Retinal pigment epithelial cell (primary cell): ENCODE data around the gene MRPL55.

Experiments used
- DNase-seq: peaks from one replicate; pipeline ENCODE4 v3.0.0-alpha.2; 2010; ENCODE audit warnings: low read depth
- H3K4me3 ChIP-seq: 2 replicates; pipeline ENCODE4 v1.5.1; 2011; ENCODE audit warnings: mild to moderate bottlenecking, low read length, control low read depth, moderate library complexity
- CTCF ChIP-seq: conservative IDR thresholded peaks from 2 replicates; pipeline ENCODE4 v1.5.1; 2011; ENCODE audit warnings: low read depth, low read length, control low read depth, inconsistent platforms

MRPL55 gene

GRCh38 chr1:228154670-228155571 is 45.8 kb upstream of the MRPL55 start:
- H3K4me3 ChIP-seq, result no peak overlapping the region
- DNase-seq, result no peak
- no peak for TF ChIP-seq CTCF

GRCh38 chr1:228154021-228154669 is 45.0 kb upstream of the MRPL55 start:
- no peak overlapping the region for H3K4me3 ChIP-seq
- no peak for TF ChIP-seq CTCF
- DNase-seq, result no peak

- TF ChIP-seq CTCF, result no peak
- H3K4me3 ChIP-seq, result no peak overlapping the region
- DNase-seq, result no peak
Observed at GRCh38 chr1:228152918-228153258, 43.8 kb upstream of the MRPL55 start.

- no peak overlapping the region for H3K4me3 ChIP-seq
- DNase-seq, result no peak
- TF ChIP-seq CTCF, result no peak
Observed at GRCh38 chr1:228152097-228152917, 43.2 kb upstream of the MRPL55 start.

- no peak overlapping the region for H3K4me3 ChIP-seq
- DNase-seq, result no peak
- no peak for TF ChIP-seq CTCF
Observed at GRCh38 chr1:228151180-228151925, 42.3 kb upstream of the MRPL55 start.

GRCh38 chr1:228150461-228151179 is 41.5 kb upstream of the MRPL55 start:
- TF ChIP-seq CTCF, result no peak
- H3K4me3 ChIP-seq, result no peak overlapping the region
- no peak for DNase-seq
